ENCODE results near the gene BCL2L13. TPM values are rescaled to one million over a fixed set of nuclear protein-coding genes. Genes with fewer than 3 reads are reported as not detected.

The BCL2L13 gene
- total RNA-seq, 2 experiments from 2014 or later: 23.5 to 24.9 TPM

DNA sequence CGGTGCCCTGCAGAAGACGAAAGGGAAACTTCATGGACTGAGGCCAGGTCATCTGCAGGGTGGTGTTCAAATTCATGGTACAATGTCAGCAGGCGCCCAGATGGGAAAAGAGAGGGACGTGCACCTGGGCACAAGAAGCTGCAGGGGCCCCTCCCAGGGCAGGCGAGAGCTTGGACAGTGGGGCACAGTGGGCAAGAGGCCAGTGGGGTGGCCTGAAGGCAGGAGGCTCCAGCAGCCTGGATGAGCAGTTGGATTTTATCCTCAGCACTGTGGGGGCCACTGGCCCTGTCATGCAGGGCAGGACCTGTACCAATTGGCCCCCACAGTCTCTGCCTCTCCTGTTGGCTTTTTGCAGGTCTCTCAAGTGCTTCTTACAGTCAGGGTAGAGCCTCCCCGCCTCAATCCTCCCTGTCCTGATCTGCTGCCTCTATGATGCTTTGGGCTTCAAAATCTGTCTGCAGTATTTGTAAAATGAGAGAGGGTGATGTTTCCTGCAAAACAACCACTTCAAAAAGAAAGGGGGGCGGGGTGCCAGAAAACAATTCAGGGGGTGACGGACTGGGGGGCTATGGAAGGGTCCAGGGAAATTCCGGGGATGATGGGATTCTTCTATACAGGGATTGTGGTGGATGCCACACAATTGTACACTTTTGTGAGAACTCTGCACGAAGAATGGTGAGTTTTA, 137.4 kb downstream of the BCL2L13 start:
- Mint-ChIP-seq H3K4me1 (peaks cover 76% of the 10 kb centered on the region), H3K9me3 (no peaks in the 10 kb centered on the region), H3K27me3 (peaks cover 10% of the 10 kb centered on the region), H3K36me3 (ENCODE audit: low read depth) (peaks cover 22% of the 10 kb centered on the region), H3K27ac (peak overlapping the region; percentile 100), H3K4me3 (peak overlapping the region; percentile 95)
- ChIA-PET CTCF (interaction anchor here (1.4 kb wide), 1 partner anchor 10 kb away, joined by 10 read pairs; no protein-coding TSS in a partner anchor), POLR2A (no interaction called here)
- no peak for DNase-seq

DNA sequence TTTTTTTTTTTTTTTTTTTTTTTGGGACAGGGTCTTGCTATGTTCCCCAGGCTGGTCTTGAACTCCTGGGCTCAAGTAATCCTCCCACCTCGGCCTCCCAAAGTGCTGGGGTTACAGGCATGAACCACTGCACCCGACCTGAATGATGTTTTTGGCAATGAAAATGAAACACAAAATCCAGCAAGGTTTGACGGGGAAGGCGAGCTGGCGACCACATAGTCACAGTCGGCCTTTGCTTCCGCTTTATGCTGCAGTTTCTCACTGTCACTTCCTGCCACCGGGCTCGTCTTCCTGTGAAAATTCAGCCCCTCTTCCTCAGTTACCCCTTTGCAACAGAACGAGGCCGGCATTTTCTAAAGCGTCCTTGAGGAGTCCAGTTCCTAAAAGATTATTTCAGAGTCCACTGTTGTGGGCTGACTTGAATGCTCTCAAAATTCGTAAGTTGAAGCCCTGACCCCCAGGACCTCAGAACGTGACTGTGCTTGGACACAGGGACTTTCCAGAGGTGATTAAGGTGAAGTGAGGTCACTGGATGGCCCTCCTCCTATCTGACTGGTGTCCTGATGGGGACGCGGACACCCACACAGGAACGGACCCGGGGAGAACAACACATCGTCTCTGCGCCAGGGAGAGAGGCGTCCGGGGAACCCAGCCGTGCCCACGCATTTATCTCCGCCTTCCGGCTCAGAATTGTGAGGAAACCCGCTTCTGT, 138.6 kb downstream of the BCL2L13 start:
- H3K36me3 Mint-ChIP-seq (ENCODE audit: low read depth): peaks cover 19% of the 10 kb centered on the region
- DNase-seq: peak; percentile 82
- peak overlapping the region; percentile 100 for H3K27ac Mint-ChIP-seq
- H3K9me3 Mint-ChIP-seq: no peaks in the 10 kb centered on the region
- ChIA-PET POLR2A (no interaction called here), CTCF (interaction anchor here (1.2 to 1.4 kb wide), 2 partner anchors 9 to 10 kb away, joined by 4 to 10 read pairs; no protein-coding TSS in a partner anchor)
- H3K4me3 Mint-ChIP-seq: peak overlapping the region; percentile 95
- peaks cover 10% of the 10 kb centered on the region for H3K27me3 Mint-ChIP-seq
- H3K4me1 Mint-ChIP-seq: peaks cover 75% of the 10 kb centered on the region

- no peaks in the 10 kb centered on the region for H3K9me3 Mint-ChIP-seq
- CTCF ChIA-PET: interaction anchor here (1.1 to 1.4 kb wide), 3 partner anchors 8 to 11 kb away, joined by 4 to 10 read pairs (median 4); no protein-coding TSS in a partner anchor
- H3K27ac Mint-ChIP-seq: peak overlapping the region; percentile 100
- peaks cover 17% of the 10 kb centered on the region for H3K36me3 Mint-ChIP-seq (ENCODE audit: low read depth)
- peaks cover 8% of the 10 kb centered on the region for H3K27me3 Mint-ChIP-seq
- POLR2A ChIA-PET: no interaction called here
- peak overlapping the region; percentile 95 for H3K4me3 Mint-ChIP-seq
- no peak for DNase-seq
- peaks cover 72% of the 10 kb centered on the region for H3K4me1 Mint-ChIP-seq
Measured at GRCh38 chr22:17777717-17778044, 139.1 kb downstream of the BCL2L13 start.

- Mint-ChIP-seq H3K27me3 (peaks cover 3% of the 10 kb centered on the region), H3K4me1 (peaks cover 63% of the 10 kb centered on the region), H3K36me3 (ENCODE audit: low read depth) (peaks cover 14% of the 10 kb centered on the region), H3K4me3 (peak overlapping the region; percentile 95), H3K9me3 (no peaks in the 10 kb centered on the region), H3K27ac (peak overlapping the region; percentile 100)
- ChIA-PET CTCF (interaction anchor here (1.1 to 1.9 kb wide), 3 partner anchors 8 to 36 kb away, joined by 4 to 5 read pairs (median 4); no protein-coding TSS in a partner anchor), POLR2A (no interaction called here)
- DNase-seq: no peak
Measured at GRCh38 chr22:17778412-17778976, 139.9 kb downstream of the BCL2L13 start.

DNA sequence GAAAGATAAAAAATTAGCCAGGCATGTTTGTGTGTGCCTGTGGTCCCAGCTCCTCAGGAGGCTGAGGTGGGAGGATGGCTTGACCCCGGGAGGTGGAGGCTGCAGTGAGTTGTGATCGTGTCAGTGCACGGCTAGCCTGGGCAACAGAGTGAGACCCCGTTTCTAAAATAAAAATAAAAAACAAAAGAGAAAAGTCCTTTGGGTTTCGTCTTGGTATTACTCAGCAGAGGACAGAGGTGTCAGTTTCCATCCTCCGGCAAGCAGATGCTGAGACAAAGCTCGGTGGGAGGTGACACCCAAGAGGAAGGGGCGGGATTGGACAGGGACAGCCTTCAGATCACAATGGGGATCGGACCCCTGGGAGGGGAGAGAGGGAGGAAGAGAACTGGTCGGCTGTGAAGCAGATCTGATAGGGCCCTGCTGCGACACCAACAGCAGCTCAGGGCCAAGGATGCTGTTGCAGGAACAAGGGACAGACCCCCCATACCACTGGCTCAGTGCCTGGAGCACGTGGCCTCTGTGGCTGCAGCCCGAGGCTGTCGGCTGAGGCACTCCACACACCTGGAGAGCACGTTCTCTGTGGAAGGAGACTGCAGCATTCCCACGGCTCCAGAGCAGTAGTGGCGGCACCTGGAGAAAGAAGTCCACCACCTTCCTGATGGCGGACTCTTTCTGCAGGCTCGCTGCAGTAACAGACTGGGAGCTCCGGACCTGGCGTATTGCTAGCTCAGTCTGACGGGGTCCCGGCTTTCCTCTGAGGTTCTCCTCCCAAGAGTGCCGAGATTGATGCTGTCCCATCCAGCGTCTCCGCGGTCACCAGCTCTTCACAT, 140.9 kb downstream of the BCL2L13 start:
- H3K27ac Mint-ChIP-seq: no peak overlapping the region
- H3K36me3 Mint-ChIP-seq (ENCODE audit: low read depth): peaks cover 14% of the 10 kb centered on the region
- no peak for DNase-seq
- H3K27me3 Mint-ChIP-seq: peaks cover 3% of the 10 kb centered on the region
- no peak overlapping the region for H3K4me3 Mint-ChIP-seq
- peaks cover 62% of the 10 kb centered on the region for H3K4me1 Mint-ChIP-seq
- no peaks in the 10 kb centered on the region for H3K9me3 Mint-ChIP-seq
- ChIA-PET POLR2A (no interaction called here), CTCF (interaction anchor here (1.2 to 1.9 kb wide), 4 partner anchors 9 to 297 kb away, joined by 3 to 7 read pairs (median 4); no protein-coding TSS in a partner anchor)

DNA sequence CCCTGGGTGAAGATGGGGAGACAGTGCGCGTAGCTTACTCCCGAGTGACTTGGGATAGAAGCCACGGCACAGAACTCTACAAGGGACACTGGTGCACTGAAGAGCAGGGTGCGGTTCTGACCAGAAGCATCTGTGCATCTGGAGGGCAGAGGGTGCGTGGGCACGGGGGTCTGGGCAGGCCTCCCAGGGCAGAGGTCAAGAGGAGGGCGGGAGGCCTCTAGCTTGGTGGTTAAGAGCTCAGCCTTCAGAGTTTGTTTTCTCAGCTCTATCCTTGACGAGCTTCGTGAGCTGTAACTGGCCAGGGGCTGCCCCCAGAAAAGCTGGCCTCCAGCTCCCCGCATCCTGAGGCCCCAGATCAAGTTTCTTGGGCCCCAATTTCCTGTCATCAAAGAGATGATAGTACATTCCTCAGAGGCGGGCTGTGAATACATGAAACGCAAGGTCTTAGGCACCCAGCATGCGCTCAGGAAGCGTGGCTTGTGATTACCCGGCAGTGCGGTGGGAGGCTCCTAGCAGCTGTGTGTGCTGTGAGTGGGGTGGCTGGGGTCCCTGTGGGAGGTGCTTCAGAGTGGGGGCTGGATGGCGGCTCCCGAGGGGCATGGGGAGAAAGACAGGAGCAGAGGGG, 141.7 kb downstream of the BCL2L13 start:
- no peak overlapping the region for H3K27ac Mint-ChIP-seq
- H3K36me3 Mint-ChIP-seq (ENCODE audit: low read depth): peaks cover 14% of the 10 kb centered on the region
- peaks cover 56% of the 10 kb centered on the region for H3K4me1 Mint-ChIP-seq
- no peaks in the 10 kb centered on the region for H3K9me3 Mint-ChIP-seq
- CTCF ChIA-PET: interaction anchor here (0.6 to 1.9 kb wide), 4 partner anchors 10 to 296 kb away, joined by 3 to 7 read pairs (median 4); no protein-coding TSS in a partner anchor
- H3K27me3 Mint-ChIP-seq: peaks cover 3% of the 10 kb centered on the region
- POLR2A ChIA-PET: interaction anchor here (0.6 kb wide), 1 partner anchor 664 kb away, joined by 3 read pairs; no protein-coding TSS in a partner anchor
- DNase-seq: no peak
- no peak overlapping the region for H3K4me3 Mint-ChIP-seq

Small RNA genes lying within 50 kb of the gene (microRNA-seq; reads per million reads assigned to microRNA genes)
- gene MIR3198-1 (ENCODE audit: borderline microRNAs expressed, borderline replicate concordance): not detected

Other genes with a start within 250 kb of the BCL2L13 start
- gene SLC25A18, start 75.3 kb upstream of the BCL2L13 start, total RNA-seq: not detected
- 10 to 100 TPM; 89.9 to 98.4 TPM for gene ATP6V1E1, start 10.0 kb upstream of the BCL2L13 start, total RNA-seq
- 10 to 100 TPM; 32.5 to 39.3 TPM for gene BID, start 135.7 kb downstream of the BCL2L13 start, total RNA-seq